NCI-H2081 treated with DMSO at 0.1 percent for 48 hours (cell line): ENCODE data around the gene FLG2.

Source experiments
- DNase-seq: peaks from one replicate; lab custom pipeline; 2025; lab: John Stamatoyannopoulos, UW

The FLG2 gene

GRCh38 chr1:152359906-152360305 is at the start of gene FLG2:
TSS of gene FLG2 (minus strand) at chr1:152360006. CDS start at chr1:152358884, 1,122 bp downstream.
- DNase-seq = no peak

- DNase-seq = no peak
Measured at GRCh38 chr1:152408664-152409063, 48.9 kb upstream of the FLG2 start.

GRCh38 chr1:152398812-152399698 is 39.2 kb upstream of the FLG2 start:
- no peak for DNase-seq

GRCh38 chr1:152397474-152397873 is 37.7 kb upstream of the FLG2 start:
- DNase-seq = no peak

- DNase-seq = no peak
Measured at GRCh38 chr1:152394151-152394550, 34.3 kb upstream of the FLG2 start.

- DNase-seq = no peak
Measured at GRCh38 chr1:152392909-152393308, 33.1 kb upstream of the FLG2 start.

GRCh38 chr1:152388889-152389288 is 29.1 kb upstream of the FLG2 start:
- no peak for DNase-seq

GRCh38 chr1:152386940-152387339 is 27.1 kb upstream of the FLG2 start:
- no peak for DNase-seq

- no peak for DNase-seq
Measured at GRCh38 chr1:152380932-152381331, 21.1 kb upstream of the FLG2 start.

- no peak for DNase-seq
Measured at GRCh38 chr1:152374451-152374850, 14.6 kb upstream of the FLG2 start.

- no peak for DNase-seq
Measured at GRCh38 chr1:152372672-152373071, 12.9 kb upstream of the FLG2 start.

GRCh38 chr1:152367436-152367835 is 7.6 kb upstream of the FLG2 start:
- DNase-seq = no peak

- no peak for DNase-seq
Measured at GRCh38 chr1:152356736-152357135, 3.1 kb downstream of the FLG2 start.

GRCh38 chr1:152349611-152350010 is 10.2 kb downstream of the FLG2 start:
- DNase-seq = no peak

- no peak for DNase-seq
Measured at GRCh38 chr1:152348447-152348846, 11.4 kb downstream of the FLG2 start.

- DNase-seq = no peak
Measured at GRCh38 chr1:152347116-152347728, 12.6 kb downstream of the FLG2 start.

- DNase-seq = no peak
Measured at GRCh38 chr1:152344438-152344837, 15.4 kb downstream of the FLG2 start.

- DNase-seq = no peak
Measured at GRCh38 chr1:152343006-152343405, 16.8 kb downstream of the FLG2 start.

GRCh38 chr1:152335399-152335798 is 24.4 kb downstream of the FLG2 start:
- no peak for DNase-seq

- DNase-seq = no peak
Measured at GRCh38 chr1:152328801-152329391, 30.9 kb downstream of the FLG2 start.

GRCh38 chr1:152325111-152325510 is 34.7 kb downstream of the FLG2 start, which contains the start of gene FLG:
TSS of gene FLG (minus strand) at chr1:152325239. CDS start at chr1:152315456, 9,783 bp downstream.
- no peak for DNase-seq

- no peak for DNase-seq
Measured at GRCh38 chr1:152313970-152314369, 45.8 kb downstream of the FLG2 start.

- DNase-seq = no peak
Measured at GRCh38 chr1:152313319-152313801, 46.4 kb downstream of the FLG2 start.
